GM12878 (cell line): ENCODE results near the gene CFAP54. TPM values are rescaled to one million over a fixed set of nuclear protein-coding genes. Genes with fewer than 3 reads are reported as not detected.
A peak's percentile ranks its signal among the peaks of the same experiment; 100 is the strongest.

Experiments used
- BACH1 ChIP-seq: fragments of 450-650 bp; IDR thresholded peaks from 2 replicates; pipeline ENCODE4 v1.6.1; 2017; ENCODE audit warnings: mild to moderate bottlenecking, borderline replicate concordance
- CBFB ChIP-seq: IDR thresholded peaks from 2 replicates; pipeline ENCODE4 v1.6.1; 2016; ENCODE audit warnings: antibody characterized with exemption, low read depth
- CBX3 ChIP-seq: fragments of 200-600 bp; sonication (generic); IDR thresholded peaks from 2 replicates; pipeline ENCODE4 v1.6.1; 2016; ENCODE audit warnings: low read depth, borderline replicate concordance
- CHD1 ChIP-seq: IDR thresholded peaks from 2 replicates; pipeline ENCODE4 v1.6.1; 2012; ENCODE audit warnings: low read depth, low read length, improper control_type of control experiment
- CHD2 ChIP-seq: IDR thresholded peaks from 2 replicates; pipeline ENCODE4 v1.6.1; 2011; ENCODE audit warnings: low read depth, low read length, improper control_type of control experiment, borderline replicate concordance
- CREB1 ChIP-seq: IDR thresholded peaks from 2 replicates; pipeline ENCODE4 v1.6.1; 2012; ENCODE audit warnings: low read depth, mild to moderate bottlenecking, inconsistent platforms
- EED ChIP-seq: sonication (generic); IDR thresholded peaks from 2 replicates; pipeline ENCODE4 v1.6.1; 2016; ENCODE audit warnings: antibody characterized with exemption, low read depth
- EP300 ChIP-seq, 2 experiments: fragments of 150-350 bp in 1 of 2; IDR thresholded peaks; 2 replicates each; pipeline ENCODE4 v1.6.1; 2011 to 2012; ENCODE audit warnings: low read depth in 2 of 2, low read length in 2 of 2, borderline replicate concordance in 1 of 2, improper control_type of control experiment in 1 of 2, inconsistent platforms in 1 of 2; ENCODE audit not compliant: control insufficient read depth in 1 of 2
- ESRRA ChIP-seq: IDR thresholded peaks from 2 replicates; pipeline ENCODE4 v1.6.1; 2012; ENCODE audit warnings: mild to moderate bottlenecking, low read length, improper control_type of control experiment
- GATAD2B ChIP-seq: fragments of 450-650 bp; conservative IDR thresholded peaks from 2 replicates; pipeline ENCODE4 v1.6.1; 2017; ENCODE audit warnings: low read depth, mild to moderate bottlenecking, moderate library complexity
- IKZF1 ChIP-seq: fragments of 450-650 bp; conservative IDR thresholded peaks from 2 replicates; pipeline ENCODE4 v1.6.1; 2017; ENCODE audit warnings: antibody characterized with exemption, mild to moderate bottlenecking
- NFIC ChIP-seq: IDR thresholded peaks from 2 replicates; pipeline ENCODE4 v1.6.1; 2012; ENCODE audit warnings: low read depth, mild to moderate bottlenecking, inconsistent platforms, low read length, moderate library complexity
- NFXL1 ChIP-seq: fragments of 450-650 bp; IDR thresholded peaks from 2 replicates; pipeline ENCODE4 v1.6.1; 2017; ENCODE audit warnings: antibody characterized with exemption, mild to moderate bottlenecking, borderline replicate concordance
- NR2C1 ChIP-seq: fragments of 450-650 bp; IDR thresholded peaks from 2 replicates; pipeline ENCODE4 v1.6.1; 2017; ENCODE audit warnings: antibody characterized with exemption, mild to moderate bottlenecking, moderate library complexity
- PAX5 ChIP-seq: IDR thresholded peaks from 2 replicates; pipeline ENCODE4 v1.6.1; 2011; ENCODE audit warnings: low read depth, low read length, borderline replicate concordance
- RCOR1 ChIP-seq: conservative IDR thresholded peaks from 2 replicates; pipeline ENCODE4 v1.6.1; 2012; ENCODE audit warnings: low read depth, low read length, improper control_type of control experiment
- SKIL ChIP-seq: fragments of 450-650 bp; IDR thresholded peaks from 2 replicates; pipeline ENCODE4 v1.6.1; 2017; ENCODE audit warnings: mild to moderate bottlenecking, low read depth, inconsistent platforms; ENCODE audit not compliant: poor library complexity, severe bottlenecking
- SUPT20H ChIP-seq: IDR thresholded peaks from 2 replicates; pipeline ENCODE4 v1.6.1; 2011; ENCODE audit warnings: low read depth, mild to moderate bottlenecking, low read length, moderate library complexity, borderline replicate concordance; ENCODE audit not compliant: control insufficient read depth
- TAF1 ChIP-seq: IDR thresholded peaks from 2 replicates; pipeline ENCODE4 v1.6.1; 2011; ENCODE audit warnings: mild to moderate bottlenecking, low read depth, low read length, borderline replicate concordance
- TCF12 ChIP-seq: IDR thresholded peaks from 2 replicates; pipeline ENCODE4 v1.6.1; 2011; ENCODE audit warnings: low read depth, mild to moderate bottlenecking, low read length
- WRNIP1 ChIP-seq: IDR thresholded peaks from 2 replicates; pipeline ENCODE4 v1.6.1; 2011; ENCODE audit warnings: low read depth, low read length, improper control_type of control experiment, borderline replicate concordance
- YY1 ChIP-seq: IDR thresholded peaks from 2 replicates; pipeline ENCODE4 v1.6.1; 2011; ENCODE audit warnings: low read depth, mild to moderate bottlenecking, low read length
- ZNF207 ChIP-seq: fragments of 450-650 bp; IDR thresholded peaks from 2 replicates; pipeline ENCODE4 v1.6.1; 2014; ENCODE audit warnings: antibody characterized with exemption, mild to moderate bottlenecking, borderline replicate concordance
- ZNF687 ChIP-seq: fragments of 450-650 bp; IDR thresholded peaks from 2 replicates; pipeline ENCODE4 v1.6.1; 2017; ENCODE audit warnings: mild to moderate bottlenecking, moderate library complexity
- ZZZ3 ChIP-seq: IDR thresholded peaks from 2 replicates; pipeline ENCODE4 v1.6.1; 2011; ENCODE audit warnings: low read depth; ENCODE audit not compliant: control insufficient read depth, insufficient read length
- polyA plus RNA-seq, 11 experiments: library from polyadenylated mRNA; depleted of rRNA in 4 of 11; unstranded in 6 of 11; stranded (reverse) in 5 of 11; fragments of >200 nt; fragmentation: Nextera tagmentation in 4 of 11; fragmentation: Illumina TruSeq in 1 of 11; extraction: Ambion mirVana in 4 of 11; extraction: Trizol in 1 of 11; gene quantifications; 1 replicate in 1 of 11; 2 replicates in 10 of 11; pipeline versions ENCODE4 v1.2.1 to v1.2.3, GENCODE V29; 2011 to 2016; ENCODE audit warnings: inconsistent platforms in 2 of 11, missing spikeins in 2 of 11, low read depth in 1 of 11
- total RNA-seq, 4 experiments: library from RNA; depleted of rRNA in 3 of 4; stranded (reverse); fragments of >200 nt in 3 of 4; fragmentation: Illumina TruSeq in 1 of 4; extraction: Trizol in 1 of 4; gene quantifications; 2 replicates each; pipeline versions ENCODE4 v1.2.1 to v1.2.3, GENCODE V29; 2013 to 2021
- TF ChIP-seq, protein P1 (sequence below): fragments of 450-650 bp; IDR thresholded peaks from 2 replicates; pipeline ENCODE4 v1.6.1; 2017; ENCODE audit warnings: mild to moderate bottlenecking

CFAP54 gene
- total and polyA plus RNA-seq, 10 of the 15 experiments (the other 5 are each of a cell fraction or from before 2014, with no cell fraction given), result 0.19 to 1.5 (median 0.56) TPM

GRCh38 chr12:96514328-96514727, 25.0 kb downstream of the CFAP54 start (continued):
- TF ChIP-seq CHD2 (no peak), EED (no peak), PAX5 (peak; percentile 84; the same call in 1 of the 2 replicates), SUPT20H (no peak), ZNF687 (no peak), SKIL (peak; percentile 71), CBX3 (no peak), CREB1 (no peak), IKZF1 (no peak), CBFB (no peak), NR2C1 (no peak), TCF12 (0 out of 2 replicates have a peak, but pooled peaks have one; percentile 20), NFXL1 (no peak), EP300 (IDR thresholded peaks at IDR 0.05; ENCODE audit: borderline replicate concordance in 1 of 2, control insufficient read depth in 1 of 2, low read depth in 2 of 2, low read length in 2 of 2) (no peak), YY1 (peak; percentile 90), BACH1 (no peak; the same call in 1 of the 2 replicates), TAF1 (no peak), CHD1 (no peak), ZNF207 (no peak), ESRRA (no peak), RCOR1 (no peak), WRNIP1 (no peak), NFIC (no peak), GATAD2B (no peak), ZZZ3 (no peak)
- TF ChIP-seq, protein P1, sequence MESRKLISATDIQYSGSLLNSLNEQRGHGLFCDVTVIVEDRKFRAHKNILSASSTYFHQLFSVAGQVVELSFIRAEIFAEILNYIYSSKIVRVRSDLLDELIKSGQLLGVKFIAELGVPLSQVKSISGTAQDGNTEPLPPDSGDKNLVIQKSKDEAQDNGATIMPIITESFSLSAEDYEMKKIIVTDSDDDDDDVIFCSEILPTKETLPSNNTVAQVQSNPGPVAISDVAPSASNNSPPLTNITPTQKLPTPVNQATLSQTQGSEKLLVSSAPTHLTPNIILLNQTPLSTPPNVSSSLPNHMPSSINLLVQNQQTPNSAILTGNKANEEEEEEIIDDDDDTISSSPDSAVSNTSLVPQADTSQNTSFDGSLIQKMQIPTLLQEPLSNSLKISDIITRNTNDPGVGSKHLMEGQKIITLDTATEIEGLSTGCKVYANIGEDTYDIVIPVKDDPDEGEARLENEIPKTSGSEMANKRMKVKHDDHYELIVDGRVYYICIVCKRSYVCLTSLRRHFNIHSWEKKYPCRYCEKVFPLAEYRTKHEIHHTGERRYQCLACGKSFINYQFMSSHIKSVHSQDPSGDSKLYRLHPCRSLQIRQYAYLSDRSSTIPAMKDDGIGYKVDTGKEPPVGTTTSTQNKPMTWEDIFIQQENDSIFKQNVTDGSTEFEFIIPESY, result no peak
